Measurements from ENCODE around the gene MAP4.

MAP4 gene

GRCh38 chr3:47910777-47911440, 105.3 kb downstream of the MAP4 start (continued):
- TF ChIP-seq HIC1 (tag by site-specific recombination; IDR thresholded peaks at IDR 0.05): peak; percentile 57; the same call in 1 of the 2 replicates
- TF ChIP-seq ZNF112 (tag by site-specific recombination; IDR thresholded peaks at IDR 0.05): no peak
- TF ChIP-seq ZNF629 (tag by site-specific recombination; IDR thresholded peaks at IDR 0.05): peak; percentile 35; the same call in 1 of the 2 replicates
- 0 out of 2 replicates have a peak, but pooled peaks have one; percentile 25 for TF ChIP-seq ZNF639 (tag by site-specific recombination; IDR thresholded peaks at IDR 0.05)
- TF ChIP-seq ZNF335 (tag by site-specific recombination; conservative IDR thresholded peaks at IDR 0.05): 0 out of 2 replicates have a peak, but pooled peaks have one; percentile 25
- TF ChIP-seq ZFP37 (tag by site-specific recombination; IDR thresholded peaks at IDR 0.05): peak; percentile 73; the same call in 1 of the 2 replicates
- no peak for TF ChIP-seq ZNF596 (tag by site-specific recombination; IDR thresholded peaks at IDR 0.05)
- TF ChIP-seq IKZF3 (tag by site-specific recombination; IDR thresholded peaks at IDR 0.05): no peak

GRCh38 chr3:47910233-47910632, 106.0 kb downstream of the MAP4 start:
- no peaks in the 10 kb centered on the region for H3K9me3 ChIP-seq (ENCODE audit: control insufficient read depth, insufficient read depth, low read depth, low read length)
- POLR2A ChIA-PET: no interaction called here
- CTCF ChIA-PET: interaction anchor here (1.0 kb wide), 1 partner anchor 73 kb away, joined by 3 read pairs; no protein-coding TSS in a partner anchor
- TF ChIP-seq GLIS1 (tag by site-specific recombination; IDR thresholded peaks at IDR 0.05): no peak
- no peak for TF ChIP-seq TRIM28 (IDR thresholded peaks at IDR 0.05; ENCODE audit: borderline replicate concordance, low read length)
- TF ChIP-seq SETDB1 (IDR thresholded peaks at IDR 0.05; ENCODE audit: insufficient read length, low read length): no peak
- TF ChIP-seq KLF17 (tag by site-specific recombination; IDR thresholded peaks at IDR 0.05): no peak
- TF ChIP-seq ELK4 (IDR thresholded peaks at IDR 0.05; ENCODE audit: borderline replicate concordance, low read depth, low read length): no peak
- TF ChIP-seq EGR2 (tag by site-specific recombination; IDR thresholded peaks at IDR 0.05; ENCODE audit: low read depth): no peak
- TF ChIP-seq ZNF768 (tag by site-specific recombination; IDR thresholded peaks at IDR 0.05): no peak
- no peak for TF ChIP-seq HOXD13 (CRISPR knock-in tag; IDR thresholded peaks at IDR 0.05; ENCODE audit: borderline replicate concordance)
- no peak for TF ChIP-seq BCL11B (tag by site-specific recombination; IDR thresholded peaks at IDR 0.05; ENCODE audit: low read depth)
- no peak for TF ChIP-seq PRDM2 (tag by site-specific recombination; IDR thresholded peaks at IDR 0.05; ENCODE audit: borderline replicate concordance)
- H3K36me3 ChIP-seq (ENCODE audit: control insufficient read depth in 2 of 2, insufficient read depth in 1 of 2, low read length in 2 of 2): peaks cover 0 to 29% of the 10 kb centered on the region in 2 experiments; a peak in 2 of 3 replicates
- no peaks in the 10 kb centered on the region for H3K4me1 ChIP-seq (ENCODE audit: control insufficient read depth, insufficient read depth, low read length)
- H3K27ac ChIP-seq (ENCODE audit: extremely low read depth, low read depth, low read length): no peak overlapping the region
- H3K4me3 ChIP-seq (ENCODE audit: low read depth, low read length): no peak overlapping the region

Data from HEK293 (cell line).